Measurements from ENCODE around the gene OPCML. TPM values are rescaled to one million over a fixed set of nuclear protein-coding genes. Genes with fewer than 3 reads are reported as not detected.
A peak's percentile ranks its signal among the peaks of the same experiment; 100 is the strongest.

The OPCML gene
- total RNA-seq, 4 donors from 2014 or later = 0.06 to 0.83 (median 0.24) TPM

- 85% methylated on average over 1 of the region's 1 CpG for WGBS
These were observed 548.7 kb downstream of the OPCML start for GRCh38 chr11:132983641-132983978.

DNA sequence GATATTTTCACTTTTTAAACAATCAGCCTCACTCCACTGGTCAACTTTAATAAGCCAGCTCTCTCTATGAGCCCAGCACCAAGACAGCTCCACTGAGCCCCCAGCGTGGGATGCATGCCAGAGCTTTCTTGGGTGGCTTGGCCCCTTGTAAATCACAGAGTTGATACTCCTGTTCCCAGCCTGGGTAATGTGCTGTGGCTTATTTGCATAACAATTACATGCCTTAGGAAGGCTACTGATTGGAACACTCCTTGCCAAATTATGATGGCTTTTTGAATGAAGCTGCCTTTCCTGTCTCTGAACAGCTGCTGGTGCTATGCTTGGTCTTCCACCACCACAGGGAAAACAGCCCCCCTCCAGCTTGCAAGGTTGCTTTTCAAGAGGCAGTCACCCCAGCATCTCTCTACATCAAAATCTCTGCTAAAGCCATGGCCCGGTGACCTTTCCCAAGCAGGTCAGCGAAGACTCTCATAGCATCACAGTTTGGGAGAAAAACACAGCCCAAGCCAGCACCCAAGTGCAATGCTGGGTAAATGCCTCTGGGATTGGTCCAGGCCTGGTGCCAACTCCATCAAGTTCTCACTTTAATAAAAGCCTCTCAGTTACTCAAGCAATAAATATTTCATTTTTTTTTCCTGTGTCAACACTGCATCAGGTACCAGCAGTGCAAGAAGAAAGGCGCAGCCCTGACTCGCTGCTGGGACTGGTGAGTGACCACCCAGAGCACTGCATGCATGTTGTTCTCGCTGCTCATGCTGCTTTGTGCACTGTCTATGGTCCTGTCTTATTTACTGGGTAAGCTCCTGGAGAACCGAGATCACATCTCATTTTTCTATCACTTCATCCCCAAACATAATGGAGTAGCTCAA, 549.3 kb downstream of the OPCML start:
- WGBS = 90% methylated on average over 7 of the region's 7 CpGs
- intact Hi-C loops (cut with DNase I) = no loop called here

More at GRCh38 chr11:132983641-132983978, 548.7 kb downstream of the OPCML start:
- H3K4me1 ChIP-seq = no peaks in the 10 kb centered on the region
- H3K27me3 ChIP-seq = peaks cover 0 to 8% (median 0%) of the 10 kb centered on the region in 4 donors
- no peak overlapping the region for H3K4me3 ChIP-seq
- intact Hi-C loops (cut with DNase I) = no loop called here
- TF ChIP-seq EP300 (IDR thresholded peaks at IDR 0.05) = no peak
- no peak for TF ChIP-seq CTCF (IDR thresholded peaks at IDR 0.05)
- TF ChIP-seq POLR2AphosphoS5 (IDR thresholded peaks at IDR 0.05) = no peak
- TF ChIP-seq POLR2A (IDR thresholded peaks at IDR 0.05; ENCODE audit: low read depth) = no peak
- DNase-seq (ENCODE audit: extremely low spot score) = no peak
- no peaks in the 10 kb centered on the region for H3K9me3 ChIP-seq
- H3K36me3 ChIP-seq = no peaks in the 10 kb centered on the region
- no peak overlapping the region for H3K27ac ChIP-seq (replicated peaks in 1 of 4)

DNA sequence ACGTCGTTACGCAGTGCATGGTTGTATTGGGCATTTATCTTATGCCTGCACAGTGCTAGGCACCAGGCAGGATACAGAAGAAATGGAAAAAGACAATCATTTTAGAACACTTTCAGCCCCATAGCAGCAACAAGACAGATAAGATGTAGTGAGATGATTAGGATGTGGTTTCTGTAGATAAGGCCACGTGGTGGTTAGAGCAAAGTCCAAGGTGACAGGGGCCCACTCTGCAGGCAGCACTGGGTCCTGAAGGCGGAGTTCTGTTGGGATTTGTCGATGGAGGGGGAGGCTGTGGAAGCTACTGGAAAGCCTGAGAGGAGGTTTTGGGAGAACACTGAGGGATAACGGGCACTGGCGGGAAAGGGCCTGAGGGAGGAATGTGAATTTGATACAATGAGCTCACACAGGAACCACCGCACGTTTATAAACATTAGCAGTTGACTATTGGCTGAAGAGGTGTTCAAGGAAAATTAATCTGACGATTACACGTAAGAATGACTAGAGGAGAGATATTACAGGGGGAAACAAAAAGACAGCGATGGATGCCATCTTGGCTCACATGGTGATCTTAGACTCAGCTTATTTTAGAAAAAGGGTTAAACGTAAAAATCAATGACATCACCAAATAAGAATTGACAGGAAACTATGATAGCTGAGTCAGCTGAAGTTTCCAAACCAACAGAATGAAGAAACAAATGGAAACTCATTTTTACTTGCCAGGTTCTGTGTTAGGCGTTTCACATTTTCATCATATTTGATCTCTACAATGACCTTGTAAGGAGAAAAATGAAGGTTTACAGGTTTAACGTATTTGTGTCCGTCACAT, 551.0 kb downstream of the OPCML start:
- Histone ChIP-seq H3K9me3 (no peaks in the 10 kb centered on the region), H3K4me3 (no peak overlapping the region), H3K27me3 (peaks cover 0 to 8% (median 0%) of the 10 kb centered on the region in 4 donors), H3K27ac (replicated peaks in 1 of 4) (no peak overlapping the region), H3K4me1 (no peaks in the 10 kb centered on the region), H3K36me3 (no peaks in the 10 kb centered on the region)
- no peak for TF ChIP-seq POLR2AphosphoS5 (IDR thresholded peaks at IDR 0.05)
- no peak for TF ChIP-seq CTCF (IDR thresholded peaks at IDR 0.05)
- no peak for TF ChIP-seq EP300 (IDR thresholded peaks at IDR 0.05)
- TF ChIP-seq POLR2A (IDR thresholded peaks at IDR 0.05; ENCODE audit: low read depth) = no peak
- peak; percentile 74 for DNase-seq (ENCODE audit: extremely low spot score)
- intact Hi-C loops (cut with DNase I) = no loop called here
- whole genome bisulfite sequencing = 77% methylated on average over 17 of the region's 17 CpGs

More for the DNA sequence above, 549.3 kb downstream of the OPCML start:
- no peak overlapping the region for H3K27ac ChIP-seq (replicated peaks in 1 of 4)
- peaks cover 0 to 8% (median 0%) of the 10 kb centered on the region in 4 donors for H3K27me3 ChIP-seq
- no peaks in the 10 kb centered on the region for H3K36me3 ChIP-seq
- no peaks in the 10 kb centered on the region for H3K4me1 ChIP-seq
- H3K4me3 ChIP-seq = no peak overlapping the region
- H3K9me3 ChIP-seq = no peaks in the 10 kb centered on the region
- peak; percentile 82 for DNase-seq (ENCODE audit: extremely low spot score)
- TF ChIP-seq EP300 (IDR thresholded peaks at IDR 0.05) (no peak), CTCF (IDR thresholded peaks at IDR 0.05) (no peak), POLR2AphosphoS5 (IDR thresholded peaks at IDR 0.05) (no peak), POLR2A (IDR thresholded peaks at IDR 0.05; ENCODE audit: low read depth) (no peak)

GRCh38 chr11:132980670-132981069, 551.6 kb downstream of the OPCML start:
- WGBS = 90% methylated on average over 8 of the region's 8 CpGs
- intact Hi-C loops (cut with DNase I) = no loop called here
- no peaks in the 10 kb centered on the region for H3K36me3 ChIP-seq
- no peak overlapping the region for H3K27ac ChIP-seq (replicated peaks in 1 of 4)
- TF ChIP-seq POLR2AphosphoS5 (IDR thresholded peaks at IDR 0.05) (no peak), POLR2A (IDR thresholded peaks at IDR 0.05; ENCODE audit: low read depth) (no peak)
- no peak overlapping the region for H3K4me3 ChIP-seq
- H3K4me1 ChIP-seq = no peaks in the 10 kb centered on the region
- DNase-seq (ENCODE audit: extremely low spot score) = peak; percentile 5
- no peaks in the 10 kb centered on the region for H3K9me3 ChIP-seq
- H3K27me3 ChIP-seq = peaks cover 0 to 8% (median 0%) of the 10 kb centered on the region in 4 donors

DNA sequence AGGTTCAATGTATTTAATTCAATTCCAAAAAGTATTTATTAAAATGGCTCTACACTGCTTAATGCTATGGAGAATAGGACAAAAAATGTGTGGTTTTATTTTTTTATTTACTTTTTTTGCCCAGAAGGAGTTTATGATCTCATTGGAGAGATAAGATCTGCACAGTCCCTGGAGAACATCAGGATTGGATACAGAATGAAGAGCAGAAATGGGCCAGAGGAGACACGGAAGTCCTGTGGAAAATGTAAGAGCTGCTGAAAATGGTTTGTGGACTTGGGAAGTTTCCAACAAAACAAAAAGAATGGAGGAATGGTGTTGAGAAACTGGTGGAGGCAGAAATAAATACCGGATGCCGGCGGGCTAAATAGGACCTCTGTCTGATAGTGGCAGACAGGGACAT, 554.6 kb downstream of the OPCML start:
- intact Hi-C loops (cut with DNase I) = no loop called here
- H3K27me3 ChIP-seq = peaks cover 0 to 9% (median 0%) of the 10 kb centered on the region in 4 donors
- TF ChIP-seq POLR2AphosphoS5 (IDR thresholded peaks at IDR 0.05) = no peak
- no peak for TF ChIP-seq EP300 (IDR thresholded peaks at IDR 0.05)
- no peak for TF ChIP-seq POLR2A (IDR thresholded peaks at IDR 0.05; ENCODE audit: low read depth)
- TF ChIP-seq CTCF (IDR thresholded peaks at IDR 0.05) = no peak
- no peaks in the 10 kb centered on the region for H3K4me1 ChIP-seq
- no peaks in the 10 kb centered on the region for H3K36me3 ChIP-seq
- H3K4me3 ChIP-seq = no peak overlapping the region
- 81% methylated on average over 4 of the region's 4 CpGs for WGBS
- H3K9me3 ChIP-seq = no peaks in the 10 kb centered on the region
- no peak overlapping the region for H3K27ac ChIP-seq (replicated peaks in 1 of 4)
- peak; percentile 50 for DNase-seq (ENCODE audit: extremely low spot score)

All from esophagus muscularis mucosa (tissue), 4 donors.